Left lung (tissue), 10 donors: ENCODE results near the gene ZCCHC17. TPM values are rescaled to one million over a fixed set of nuclear protein-coding genes. Genes with fewer than 3 reads are reported as not detected.

Experiments used
- ATAC-seq: fragments of 200-7000 bp; cut with Tn5 transposase; one replicate; pipeline ENCODE4 v1.9.1; 2020; ENCODE audit warnings: moderate library complexity
- DNase-seq, 4 donors: peaks; one replicate each; pipeline ENCODE4 v3.0.0-alpha.2; 2013 to 2020
- H3K27ac ChIP-seq, 2 donors: fragments of 200-600 bp; sonication (generic) in 1 of 2; one replicate each; pipeline versions ENCODE4 v1.5.0 to v1.8.0; 2020 to 2021
- H3K27me3 ChIP-seq, 2 donors: fragments of 200-600 bp; sonication (generic) in 1 of 2; one replicate each; pipeline versions ENCODE4 v1.5.0 to v1.8.0; 2020 to 2021
- H3K36me3 ChIP-seq, 2 donors: fragments of 200-600 bp; sonication (generic) in 1 of 2; one replicate each; pipeline versions ENCODE4 v1.5.0 to v1.8.0; 2020 to 2021
- H3K4me1 ChIP-seq, 2 donors: fragments of 200-600 bp; one replicate each; pipeline ENCODE4 v1.8.0; 2021
- H3K4me3 ChIP-seq, 2 donors: fragments of 200-600 bp; sonication (generic) in 1 of 2; one replicate each; pipeline versions ENCODE4 v1.5.0 to v1.8.0; 2020 to 2021; ENCODE audit warnings: mild to moderate bottlenecking in 1 of 2
- H3K9me3 ChIP-seq, 2 donors: fragments of 200-600 bp; sonication (generic) in 1 of 2; one replicate each; pipeline versions ENCODE4 v1.5.0 to v1.8.0; 2020 to 2021
- CTCF ChIP-seq, 2 donors: fragments of 200-600 bp; sonication (generic) in 1 of 2; IDR thresholded peaks; one replicate each; pipeline versions ENCODE4 v1.5.0 to v1.8.0; 2021; ENCODE audit warnings: antibody characterized with exemption in 2 of 2
- intact Hi-C, 2 donors: fragments of 100-400 bp; cut with DNase I; formaldehyde crosslinking; loops; one replicate each; pipeline versions ENCODE4 v1.11.2 to v1.14.2; 2022
- polyA plus RNA-seq, 6 donors: library from polyadenylated mRNA; unstranded; fragments of 120-200 nt; gene quantifications; one replicate each; pipeline ENCODE4 v1.2.1, GENCODE V29; 2013; ENCODE audit not compliant: insufficient read length in 6 of 6
- total RNA-seq, 2 donors: library from RNA; stranded (reverse); fragmentation: NEBNext Ultra II Directional; extraction: Animal tissue kit (Norgen Biotek cat#: 25700); gene quantifications; one replicate each; pipeline ENCODE4 v1.2.1, GENCODE V29; 2021
- donor health status: DM: no; HTN: yes; CAD: no.
- donor health status: DM: no; HTN: no; CAD: no.

Gene ZCCHC17
- total and polyA plus RNA-seq, 8 donors: 20.1 to 51.7 (median 43.8) TPM

GRCh38 chr1:31335007-31335406 lies 38.2 kb downstream of the ZCCHC17 start:
- Histone ChIP-seq H3K4me3 (no peak overlapping the region), H3K4me1 (peaks cover 0 to 4% of the 10 kb centered on the region in 2 donors), H3K27me3 (no peaks in the 10 kb centered on the region), H3K36me3 (peaks cover 0 to 33% of the 10 kb centered on the region in 2 donors), H3K27ac (no peak overlapping the region), H3K9me3 (no peaks in the 10 kb centered on the region)
- peak in 2 of 4 donors; percentile 19 to 35 for DNase-seq
- intact Hi-C loops: no loop called here
- peak in 1 of 2 donors; percentile 33 for TF ChIP-seq CTCF (IDR thresholded peaks at IDR 0.05)
- ATAC-seq: peak; percentile 47

- TF ChIP-seq CTCF (IDR thresholded peaks at IDR 0.05): no peak
- Histone ChIP-seq H3K9me3 (no peaks in the 10 kb centered on the region), H3K27me3 (no peaks in the 10 kb centered on the region), H3K27ac (no peak overlapping the region), H3K4me3 (no peak overlapping the region), H3K36me3 (peaks cover 0 to 31% of the 10 kb centered on the region in 2 donors), H3K4me1 (peaks cover 0 to 4% of the 10 kb centered on the region in 2 donors)
- ATAC-seq (no peak), DNase-seq (no peak)
- intact Hi-C loops: no loop called here
These were observed 40.0 kb downstream of the ZCCHC17 start for GRCh38 chr1:31336687-31337467.

- no peak for DNase-seq
- TF ChIP-seq CTCF (IDR thresholded peaks at IDR 0.05): no peak
- Histone ChIP-seq H3K4me1 (no peaks in the 10 kb centered on the region), H3K27ac (no peak overlapping the region), H3K4me3 (no peak overlapping the region), H3K9me3 (no peaks in the 10 kb centered on the region), H3K36me3 (peaks cover 0 to 44% of the 10 kb centered on the region in 2 donors), H3K27me3 (no peaks in the 10 kb centered on the region)
- intact Hi-C loops: no loop called here
- no peak for ATAC-seq
These were observed 47.7 kb downstream of the ZCCHC17 start for GRCh38 chr1:31344503-31344902.

- no peak for TF ChIP-seq CTCF (IDR thresholded peaks at IDR 0.05)
- ATAC-seq (no peak), DNase-seq (no peak)
- no peaks in the 10 kb centered on the region for H3K4me1 ChIP-seq
- H3K36me3 ChIP-seq: peaks cover 0 to 47% of the 10 kb centered on the region in 2 donors
- intact Hi-C loops: no loop called here
- no peaks in the 10 kb centered on the region for H3K9me3 ChIP-seq
- H3K4me3 ChIP-seq: no peak overlapping the region
- no peak overlapping the region for H3K27ac ChIP-seq
- H3K27me3 ChIP-seq: no peaks in the 10 kb centered on the region
These were observed 48.8 kb downstream of the ZCCHC17 start for GRCh38 chr1:31345635-31346034.

GRCh38 chr1:31346785-31347184 lies 50.0 kb downstream of the ZCCHC17 start:
- no peaks in the 10 kb centered on the region for H3K27me3 ChIP-seq
- H3K27ac ChIP-seq: no peak overlapping the region
- TF ChIP-seq CTCF (IDR thresholded peaks at IDR 0.05): no peak
- ATAC-seq (no peak), DNase-seq (no peak)
- peaks cover 0 to 59% of the 10 kb centered on the region in 2 donors for H3K36me3 ChIP-seq
- intact Hi-C loops: no loop called here
- H3K9me3 ChIP-seq: no peaks in the 10 kb centered on the region
- H3K4me1 ChIP-seq: no peaks in the 10 kb centered on the region
- H3K4me3 ChIP-seq: no peak overlapping the region
